ENCODE results near the gene RASL10B. TPM values are rescaled to one million over a fixed set of nuclear protein-coding genes. Genes with fewer than 3 reads are reported as not detected.
A peak's percentile ranks its signal among the peaks of the same experiment; 100 is the strongest.

RASL10B gene
- total RNA-seq, 4 donors from 2014 or later, result 10.3 to 28.1 (median 17.4) TPM

- 29% methylated on average over 3 of the region's 3 CpGs for WGBS
- H3K27ac ChIP-seq (replicated peaks in 1 of 4), result peak overlapping the region; percentile 76 to 85 (median 80)
- peaks cover 33 to 93% (median 90%) of the 10 kb centered on the region in 4 donors for H3K4me1 ChIP-seq
These were observed 55.5 kb downstream of the RASL10B start for GRCh38 chr17:35786941-35787432.

GRCh38 chr17:35788477-35789368 lies 57.3 kb downstream of the RASL10B start:
- H3K27me3 ChIP-seq, result no peaks in the 10 kb centered on the region
- H3K4me3 ChIP-seq, result no peak overlapping the region
- H3K27ac ChIP-seq (replicated peaks in 1 of 4), result peak overlapping the region; percentile 76 to 85 (median 80)
- TF ChIP-seq POLR2AphosphoS5 (IDR thresholded peaks at IDR 0.05), result peak in 1 of 2 donors; percentile 35
- TF ChIP-seq EP300 (IDR thresholded peaks at IDR 0.05), result no peak
- no peak for TF ChIP-seq POLR2A (IDR thresholded peaks at IDR 0.05; ENCODE audit: low read depth)
- no peak for TF ChIP-seq CTCF (IDR thresholded peaks at IDR 0.05)
- intact Hi-C loops (cut with DNase I), result no loop called here
- 7% methylated on average over 2 of the region's 2 CpGs for WGBS
- peaks cover 27 to 94% (median 92%) of the 10 kb centered on the region in 4 donors for H3K4me1 ChIP-seq
- H3K36me3 ChIP-seq, result no peaks in the 10 kb centered on the region
- H3K9me3 ChIP-seq, result no peaks in the 10 kb centered on the region
- DNase-seq (ENCODE audit: extremely low spot score), result no peak

More at GRCh38 chr17:35786941-35787432, 55.5 kb downstream of the RASL10B start:
- Histone ChIP-seq H3K9me3 (no peaks in the 10 kb centered on the region), H3K36me3 (no peaks in the 10 kb centered on the region), H3K4me3 (no peak overlapping the region), H3K27me3 (no peaks in the 10 kb centered on the region)
- intact Hi-C loops (cut with DNase I), result no loop called here
- no peak for TF ChIP-seq EP300 (IDR thresholded peaks at IDR 0.05)
- TF ChIP-seq POLR2AphosphoS5 (IDR thresholded peaks at IDR 0.05), result peak; percentile 25 to 55
- no peak for DNase-seq (ENCODE audit: extremely low spot score)

- no peaks in the 10 kb centered on the region for H3K36me3 ChIP-seq
- H3K4me1 ChIP-seq, result peaks cover 30 to 94% (median 93%) of the 10 kb centered on the region in 4 donors
- 100% methylated on average over 3 of the region's 3 CpGs for WGBS
- DNase-seq (ENCODE audit: extremely low spot score), result no peak
- intact Hi-C loops (cut with DNase I), result no loop called here
- peaks cover 0 to 3% (median 0%) of the 10 kb centered on the region in 4 donors for H3K27me3 ChIP-seq
- TF ChIP-seq POLR2AphosphoS5 (IDR thresholded peaks at IDR 0.05), result no peak
- no peak for TF ChIP-seq POLR2A (IDR thresholded peaks at IDR 0.05; ENCODE audit: low read depth)
- no peak for TF ChIP-seq CTCF (IDR thresholded peaks at IDR 0.05)
- TF ChIP-seq EP300 (IDR thresholded peaks at IDR 0.05), result no peak
- H3K4me3 ChIP-seq, result no peak overlapping the region
- no peaks in the 10 kb centered on the region for H3K9me3 ChIP-seq
- H3K27ac ChIP-seq (replicated peaks in 1 of 4), result peak overlapping the region; percentile 16 to 82 (median 32)
These were observed 59.4 kb downstream of the RASL10B start for GRCh38 chr17:35790841-35791240.

GRCh38 chr17:35791681-35792350 lies 60.4 kb downstream of the RASL10B start:
- peaks cover 28 to 94% (median 89%) of the 10 kb centered on the region in 4 donors for H3K4me1 ChIP-seq
- 72% methylated on average over 9 of the region's 9 CpGs for WGBS

More at GRCh38 chr17:35791681-35792350, 60.4 kb downstream of the RASL10B start:
- no peak for TF ChIP-seq POLR2AphosphoS5 (IDR thresholded peaks at IDR 0.05)
- Histone ChIP-seq H3K9me3 (no peaks in the 10 kb centered on the region), H3K27ac (replicated peaks in 1 of 4) (peak overlapping the region; percentile 29 to 82 (median 38)), H3K36me3 (no peaks in the 10 kb centered on the region), H3K27me3 (peaks cover 0 to 3% (median 0%) of the 10 kb centered on the region in 4 donors), H3K4me3 (no peak overlapping the region)
- no peak for DNase-seq (ENCODE audit: extremely low spot score)
- intact Hi-C loops (cut with DNase I), result no loop called here

Other genes starting within 250 kb of the RASL10B start
- 1 to 10 TPM in 2 of 4 donors, under 1 TPM in 2; 0.32 to 1.7 (median 1.0) TPM for gene SLFN12L, start 194.0 kb upstream of the RASL10B start, total RNA-seq
- gene SLFN14, start 170.8 kb upstream of the RASL10B start, total RNA-seq, result not detected
- 1 to 10 TPM; 4.1 to 9.0 (median 5.0) TPM for gene PEX12, start 153.1 kb upstream of the RASL10B start, total RNA-seq
- gene AP2B1, start 144.3 kb upstream of the RASL10B start, total RNA-seq, result 100 to 1,000 TPM; 108 to 276 (median 155) TPM
- under 1 TPM; 0.42 to 0.80 (median 0.48) TPM for gene GAS2L2, start 21.6 kb downstream of the RASL10B start, total RNA-seq
- gene C17orf50, start 29.2 kb downstream of the RASL10B start, total RNA-seq, result not detected
- gene MMP28, start 64.0 kb downstream of the RASL10B start, total RNA-seq, result 100 to 1,000 TPM in 2 of 4 donors, 10 to 100 TPM in 2; 75.5 to 150 (median 116) TPM
- gene TAF15, start 77.8 kb downstream of the RASL10B start, total RNA-seq, result 100 to 1,000 TPM in 3 of 4 donors, 10 to 100 TPM in 1; 93.8 to 140 (median 122) TPM
- under 1 TPM in 1 of 4 donors, not detected in 3; 0.13 TPM for gene HEATR9, start 137.3 kb downstream of the RASL10B start, total RNA-seq
- 10 to 100 TPM in 1 of 4 donors, 1 to 10 TPM in 3; 1.6 to 11.3 (median 2.2) TPM for gene CCL5, start 148.7 kb downstream of the RASL10B start, total RNA-seq
- gene RDM1, start 199.1 kb downstream of the RASL10B start, total RNA-seq, result not detected
- not detected for gene LYZL6, start 212.1 kb downstream of the RASL10B start, total RNA-seq
- gene CCL16, start 249.9 kb downstream of the RASL10B start, total RNA-seq, result under 1 TPM in 1 of 4 donors, not detected in 3; 0.42 TPM